Frontal cortex (tissue), 4 donors: Measurements from ENCODE around the gene ZNF143. TPM values are rescaled to one million over a fixed set of nuclear protein-coding genes. Genes with fewer than 3 reads are reported as not detected.
"Not testable (repeated sequence)": the region's sequence is repeated elsewhere in the genome, so short reads cannot be mapped to it uniquely, and the experiment has no call there.

Source experiments
- DNase-seq, 2 donors: peaks; one replicate each; pipeline ENCODE4 v3.0.0; 2012; ENCODE audit warnings: low spot score in 2 of 2
- FAIRE-seq: peaks from 2 replicates; lab custom pipeline; 2012; peaks lifted over from hg19 to GRCh38; lab: Jason Lieb, UNC
- total RNA-seq: library from RNA; depleted of rRNA; stranded (reverse); fragments of >200 nt; gene quantifications from one replicate; pipeline ENCODE4 v1.2.3, GENCODE V29; 2014
- donor health status: control.
- donor health status: control.
- donor health status: control.

Gene ZNF143
- total RNA-seq, 1 donor from 2014 or later: 23.6 TPM

DNA sequence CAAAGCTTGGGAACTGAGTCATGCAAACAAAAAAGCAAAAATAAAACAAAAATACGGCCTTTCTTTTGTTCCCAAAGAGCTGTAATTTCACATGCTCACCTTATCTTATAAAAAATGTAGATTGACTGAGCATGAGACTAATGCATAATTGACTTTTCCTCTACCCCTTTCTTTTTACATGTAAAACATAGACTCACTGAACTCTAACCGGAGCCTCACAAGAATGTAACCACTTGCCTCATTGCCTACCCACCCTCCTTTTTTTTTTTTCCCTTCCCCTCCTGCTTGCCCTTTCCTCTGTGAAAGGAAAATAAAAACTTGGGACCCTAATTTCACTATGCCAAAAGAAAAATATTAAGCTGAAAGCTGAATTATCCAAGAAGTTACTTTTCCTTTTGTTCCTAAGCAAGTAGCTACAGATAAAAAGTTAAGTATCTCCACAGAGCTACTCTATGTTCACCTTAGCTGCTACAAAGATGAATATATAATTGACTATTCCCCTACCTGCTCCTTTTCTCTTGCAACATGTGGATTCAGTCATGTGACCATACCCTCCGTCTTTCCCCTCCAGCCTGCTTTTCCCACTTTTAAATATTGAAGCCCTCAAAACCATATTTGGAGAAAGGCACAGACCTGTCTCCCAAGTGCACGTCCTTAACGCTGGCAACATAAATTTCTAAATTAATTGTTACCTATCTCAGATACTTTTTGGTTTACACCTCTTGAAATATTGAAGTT is 73.1 kb downstream of the ZNF143 start:
- DNase-seq: no peak
- no peak for FAIRE-seq

DNA sequence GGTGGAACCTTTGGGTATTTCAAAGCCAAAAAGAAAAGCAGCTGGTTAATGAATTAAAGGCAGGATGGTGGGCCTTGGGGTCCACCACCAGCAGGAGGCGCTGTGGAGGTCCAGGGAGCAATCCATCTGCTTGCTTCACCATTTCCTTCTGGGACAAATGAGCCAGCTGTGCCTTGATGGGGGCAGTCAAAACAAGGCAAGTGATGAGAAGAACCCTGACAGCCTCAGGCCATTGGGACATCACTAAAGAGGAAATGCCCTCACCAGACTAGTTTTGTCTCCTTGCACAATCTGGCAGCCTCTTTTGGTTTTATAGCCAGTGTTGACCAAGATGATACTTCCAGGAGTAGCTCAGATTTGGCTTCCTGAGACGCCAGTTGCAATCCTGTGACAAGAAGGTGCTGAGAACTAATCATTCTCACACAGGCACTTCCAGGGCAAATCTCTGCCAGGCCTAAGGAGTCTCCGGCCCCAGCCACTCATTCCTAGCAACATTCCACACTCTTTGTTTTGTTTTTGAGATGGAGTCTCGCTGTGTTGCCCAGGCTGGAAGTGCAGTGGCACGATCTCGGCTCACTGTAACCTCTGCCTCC is 74.5 kb downstream of the ZNF143 start:
- FAIRE-seq (no peak), DNase-seq (no peak)

DNA sequence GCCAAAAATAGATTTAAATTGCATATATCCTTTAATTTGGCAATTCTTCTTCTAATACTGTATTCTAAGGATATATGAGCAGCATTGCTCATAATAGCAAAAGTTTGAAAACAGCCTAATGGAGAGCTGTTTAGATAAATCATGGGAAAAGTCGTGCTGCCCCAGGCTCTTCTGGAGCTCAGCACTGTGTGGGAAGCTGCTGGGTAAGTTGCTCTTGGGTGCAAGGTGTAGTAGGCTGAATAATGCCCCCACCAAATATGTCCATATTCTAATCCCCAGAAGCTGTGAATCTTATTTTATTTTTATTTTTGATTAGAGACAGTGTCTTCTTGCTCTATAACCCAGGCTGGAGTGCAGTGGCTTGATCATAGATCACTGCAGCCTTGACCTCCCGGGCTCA is 77.7 kb downstream of the ZNF143 start:
- DNase-seq (no peak), FAIRE-seq (no peak)

GRCh38 chr11:9549216-9549615 is 88.4 kb downstream of the ZNF143 start:
- not testable (repeated sequence) for FAIRE-seq, DNase-seq

- FAIRE-seq: no peak
These were observed 89.4 kb downstream of the ZNF143 start for GRCh38 chr11:9550191-9550628.

DNA sequence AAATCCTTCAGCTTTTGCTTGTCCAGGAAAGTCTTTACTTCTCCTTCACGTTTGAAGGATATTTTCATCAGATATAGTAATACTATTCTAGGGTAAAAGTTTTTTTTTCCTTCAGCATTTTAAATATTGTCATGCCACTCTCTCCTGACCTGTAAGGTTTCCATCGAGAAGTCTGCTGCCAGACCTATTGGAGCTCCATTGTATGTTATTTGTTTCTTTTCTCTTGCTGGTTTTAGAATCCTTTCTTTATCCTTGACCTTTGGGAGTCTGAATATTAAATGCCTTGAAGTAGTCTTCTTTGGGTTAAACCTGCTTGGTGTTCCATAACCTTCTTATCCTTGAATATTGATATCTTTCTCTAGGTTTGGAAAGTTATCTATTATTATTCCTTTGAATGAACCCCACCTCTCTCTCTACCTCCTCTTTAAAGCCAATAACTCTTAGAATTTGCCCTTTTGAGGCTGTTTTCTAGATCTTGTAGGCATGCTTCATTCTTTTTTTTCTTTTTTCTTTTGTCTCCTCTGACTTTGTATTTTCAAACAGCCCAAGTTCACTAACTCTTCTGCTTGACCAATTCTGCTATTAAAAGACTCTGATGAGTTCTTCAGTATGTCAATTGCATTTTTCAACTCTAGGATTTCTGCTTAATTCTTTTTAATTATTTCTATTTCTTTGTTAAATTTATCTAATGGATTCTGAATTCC is 100.6 kb downstream of the ZNF143 start:
- DNase-seq (no peak), FAIRE-seq (no peak)

More at GRCh38 chr11:9550191-9550628, 89.4 kb downstream of the ZNF143 start:
- no peak for DNase-seq

DNA sequence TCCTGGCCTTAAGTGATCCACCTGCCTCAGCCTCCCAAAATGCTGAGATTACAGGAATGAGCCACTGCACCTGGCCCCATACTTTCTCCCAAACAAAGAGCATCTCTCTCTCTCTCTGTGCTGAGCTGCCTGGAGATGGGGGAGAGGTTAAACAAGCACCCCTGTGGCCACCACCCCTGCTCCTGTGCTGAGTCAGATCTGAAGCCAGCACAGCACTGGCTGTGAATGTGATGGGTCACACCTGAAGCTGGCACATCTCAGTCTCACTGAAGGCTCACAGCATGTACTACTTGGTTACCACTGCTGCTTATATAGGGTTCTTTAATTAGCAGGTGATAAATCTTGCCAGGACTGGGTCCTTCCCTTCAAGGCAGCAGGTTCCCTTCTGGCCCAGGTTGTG is 101.9 kb downstream of the ZNF143 start:
- DNase-seq: no peak
- FAIRE-seq: no peak

GRCh38 chr11:9563196-9563730 is 102.5 kb downstream of the ZNF143 start:
- FAIRE-seq: no peak
- DNase-seq: no peak

DNA sequence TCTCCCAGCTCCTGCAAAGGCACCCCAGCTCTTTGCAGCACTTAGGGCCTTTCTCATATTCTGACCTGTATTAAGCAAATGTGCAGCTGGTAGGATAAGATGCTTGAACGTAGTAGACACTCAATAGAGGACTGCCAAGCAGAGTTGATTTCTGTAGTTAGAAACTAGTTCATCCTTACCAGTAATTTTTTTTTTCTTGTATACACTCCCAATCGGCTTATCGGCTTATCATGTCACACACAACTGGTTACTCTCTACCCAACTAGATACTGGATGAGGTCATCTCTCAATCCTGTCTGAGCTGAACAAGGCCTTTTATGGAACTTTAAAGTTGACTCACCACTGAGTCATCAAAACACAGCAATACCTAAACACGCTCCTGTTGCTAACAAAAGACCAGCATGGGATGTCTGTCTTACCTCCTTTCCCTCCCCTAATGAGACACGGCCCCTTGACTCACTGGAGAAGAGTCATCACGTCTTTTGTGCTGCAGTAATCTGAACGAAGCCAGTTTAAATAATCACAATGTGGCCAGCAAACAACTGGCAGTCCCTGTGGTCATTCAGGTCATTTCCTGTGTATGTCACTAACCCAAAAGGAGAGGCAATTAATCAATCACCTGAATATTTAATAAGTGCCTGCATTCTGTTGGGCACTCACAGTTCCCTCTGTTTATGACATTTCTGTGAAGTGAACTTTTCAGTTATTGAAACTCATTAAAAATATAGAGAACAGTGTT is 105.2 kb downstream of the ZNF143 start:
- DNase-seq (peak in 1 of 2 donors; percentile 19), FAIRE-seq (no peak)

DNA sequence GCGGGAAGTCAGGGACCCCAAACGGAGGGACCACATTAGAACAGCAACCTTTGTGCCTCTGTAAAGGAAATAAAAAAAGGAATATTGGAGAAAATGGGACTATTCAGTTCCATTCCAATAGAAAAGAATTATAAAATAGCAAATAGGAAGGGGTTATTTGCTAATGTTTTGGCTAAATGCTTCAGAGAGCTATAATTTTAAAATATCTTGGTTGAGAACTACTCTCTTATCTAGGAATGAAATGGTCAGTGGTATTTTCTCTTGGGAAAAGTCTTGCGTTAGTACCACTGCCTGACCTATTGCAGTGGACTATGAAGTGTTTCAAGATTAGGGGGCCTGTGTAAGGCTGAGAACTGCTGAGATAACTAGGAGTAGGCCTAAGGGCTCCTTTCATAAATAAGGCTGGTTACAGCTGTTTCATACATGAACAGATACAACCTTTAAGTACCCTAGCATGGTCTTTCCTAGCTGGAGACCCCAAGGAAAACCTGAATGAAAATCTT is 105.8 kb downstream of the ZNF143 start:
- FAIRE-seq (no peak), DNase-seq (no peak)

GRCh38 chr11:9567401-9567800 is 106.6 kb downstream of the ZNF143 start:
- no peak for FAIRE-seq
- DNase-seq: no peak

- DNase-seq: no peak
- FAIRE-seq: no peak
These were observed 107.5 kb downstream of the ZNF143 start for GRCh38 chr11:9568161-9568853.

DNA sequence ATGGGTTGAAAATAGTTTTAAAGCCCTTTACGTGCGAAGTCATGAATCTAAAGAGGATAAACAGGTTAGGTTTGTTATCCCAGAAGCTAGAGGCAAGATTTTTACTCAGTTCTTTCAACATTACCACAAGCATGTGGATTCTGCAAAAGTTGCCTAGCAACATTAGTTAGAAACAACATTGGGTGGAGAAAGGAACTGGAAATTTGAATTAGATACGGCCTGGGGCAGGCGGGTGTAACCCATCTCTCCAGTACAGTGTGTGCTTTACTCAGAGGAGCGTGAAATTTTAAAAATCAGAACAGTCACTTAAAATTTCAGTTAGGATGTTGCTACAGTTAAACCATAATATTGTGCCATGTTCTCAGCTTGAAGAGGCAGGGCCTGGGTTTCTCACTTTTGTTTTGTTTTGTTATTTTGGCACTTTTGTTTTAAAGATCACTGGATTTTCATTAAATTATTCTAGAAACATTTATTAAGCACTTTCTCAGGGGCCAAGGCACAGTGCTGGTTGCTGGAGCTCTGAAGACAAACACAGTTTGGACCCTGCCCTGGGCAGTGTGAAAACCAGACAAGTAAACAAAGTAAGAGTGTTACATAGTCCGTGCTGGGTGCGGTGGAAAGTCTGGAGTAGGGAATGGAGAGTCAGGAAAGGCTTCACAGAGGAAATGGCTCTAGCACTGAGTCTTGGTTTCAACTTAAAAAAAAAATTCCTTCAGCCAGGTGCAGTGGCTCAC is 108.2 kb downstream of the ZNF143 start:
- FAIRE-seq: no peak
- DNase-seq: no peak

- DNase-seq: no peak
- FAIRE-seq: no peak
These were observed 108.9 kb downstream of the ZNF143 start for GRCh38 chr11:9569588-9570164.

- FAIRE-seq (no peak), DNase-seq (no peak)
These were observed 109.7 kb downstream of the ZNF143 start for GRCh38 chr11:9570313-9571025.

DNA sequence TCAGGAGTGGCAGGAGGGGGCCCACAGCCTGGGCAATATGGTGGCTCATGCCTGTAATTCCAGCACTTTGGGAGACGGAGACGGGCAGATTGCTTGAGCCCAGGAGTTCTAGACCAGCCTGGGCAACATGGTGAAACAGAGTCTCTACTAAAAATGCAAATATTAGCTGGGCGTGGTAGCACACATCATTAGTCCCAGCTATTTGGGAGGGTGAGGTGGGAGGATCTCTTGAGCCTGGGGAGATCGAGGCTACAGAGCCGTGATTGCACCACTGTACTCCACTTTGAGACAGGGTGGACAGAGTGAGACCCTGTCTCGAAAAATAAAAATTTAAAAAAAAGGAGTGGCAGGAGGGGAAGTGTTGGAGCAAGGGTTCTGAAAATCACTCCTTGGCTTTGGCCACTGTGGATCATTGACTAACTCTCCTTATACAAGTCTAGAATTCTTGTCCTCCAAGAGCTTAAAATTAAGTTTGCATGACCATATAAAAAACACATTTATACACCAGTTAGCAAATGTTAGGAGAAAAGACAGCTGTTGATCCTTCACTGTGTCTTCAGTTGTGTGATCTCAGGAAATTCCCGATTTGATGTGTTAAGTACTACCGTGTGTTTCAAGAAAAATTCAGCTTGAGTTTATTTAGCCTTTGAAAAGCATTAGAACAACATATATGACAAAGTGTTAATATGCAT is 110.4 kb downstream of the ZNF143 start:
- DNase-seq (no peak), FAIRE-seq (no peak)

DNA sequence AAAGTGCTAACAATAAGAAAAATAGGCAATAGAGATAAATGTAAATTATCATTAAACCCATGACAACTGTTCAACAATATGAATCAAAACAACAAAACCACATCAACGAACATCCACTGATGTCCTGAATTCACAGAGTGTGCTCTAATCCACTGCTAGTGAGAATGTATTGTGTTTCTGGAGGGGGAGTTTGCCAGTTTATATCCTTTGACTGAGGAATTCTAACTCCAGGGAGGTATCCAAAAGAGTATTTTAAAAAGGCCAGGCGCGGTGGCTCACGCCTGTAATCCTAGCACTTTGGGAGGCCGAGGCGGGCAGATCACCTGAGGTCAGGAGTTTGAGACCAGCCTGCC is 110.9 kb downstream of the ZNF143 start:
- FAIRE-seq (no peak), DNase-seq (no peak)
